Osteoblast (primary cell): ENCODE measurements around the gene AKAP5. TPM values are rescaled to one million over a fixed set of nuclear protein-coding genes. Genes with fewer than 3 reads are reported as not detected.

Experiments
- DNase-seq: peaks from one replicate; pipeline ENCODE4 v3.0.0; 2011; ENCODE audit warnings: low spot score, mixed read lengths; ENCODE audit not compliant: insufficient read length; ENCODE audit errors: missing footprints
- H2AFZ ChIP-seq: 2 replicates; pipeline ENCODE4 v1.6.0; 2011; ENCODE audit warnings: mild to moderate bottlenecking, low read length
- H3K27ac ChIP-seq: 2 replicates; pipeline ENCODE4 v1.5.1; 2011; ENCODE audit warnings: mild to moderate bottlenecking, low read depth, low read length, moderate library complexity
- H3K27me3 ChIP-seq: 2 replicates; pipeline ENCODE4 v1.6.0; 2012; ENCODE audit warnings: mild to moderate bottlenecking, control low read depth, inconsistent platforms, low read length, moderate library complexity; ENCODE audit not compliant: insufficient read depth
- H3K36me3 ChIP-seq: 2 replicates; pipeline ENCODE4 v1.5.1; 2011; ENCODE audit warnings: mild to moderate bottlenecking, low read length, control low read depth, moderate library complexity; ENCODE audit not compliant: insufficient read depth
- H3K4me1 ChIP-seq: 2 replicates; pipeline ENCODE4 v1.5.1; 2011; ENCODE audit warnings: mild to moderate bottlenecking, low read length, control low read depth, moderate library complexity; ENCODE audit not compliant: insufficient read depth
- H3K4me2 ChIP-seq: 2 replicates; pipeline ENCODE4 v1.6.0; 2011; ENCODE audit warnings: mild to moderate bottlenecking, low read length; ENCODE audit not compliant: insufficient read depth
- H3K4me3 ChIP-seq: fragments of 200-600 bp; sonication (generic); 3 replicates; pipeline ENCODE4 v1.5.1; 2012; ENCODE audit warnings: mild to moderate bottlenecking, low read length, inconsistent platforms; ENCODE audit not compliant: insufficient read depth
- H3K79me2 ChIP-seq: 2 replicates; pipeline ENCODE4 v1.6.0; 2012; ENCODE audit warnings: mild to moderate bottlenecking, low read length, control low read depth, inconsistent platforms; ENCODE audit not compliant: insufficient read depth
- H3K9me3 ChIP-seq: 2 replicates; pipeline ENCODE4 v1.5.1; 2011; ENCODE audit warnings: low read depth, low read length, control low read depth
- H4K20me1 ChIP-seq: 2 replicates; pipeline ENCODE4 v1.6.0; 2012; ENCODE audit warnings: mild to moderate bottlenecking, low read length, control low read depth; ENCODE audit not compliant: insufficient read depth
- CTCF ChIP-seq: IDR thresholded peaks from 2 replicates; pipeline ENCODE4 v1.5.1; 2011; ENCODE audit warnings: mild to moderate bottlenecking, low read depth, low read length, moderate library complexity; ENCODE audit errors: extremely low read depth
- total RNA-seq: library from RNA; depleted of rRNA; stranded (reverse); fragments of >200 nt; gene quantifications from 2 replicates; pipeline ENCODE4 v1.2.3, GENCODE V29; 2012

Gene AKAP5
- total RNA-seq, 1 donor, result 1.1 TPM

- Histone ChIP-seq H3K27me3 (no peaks in the 10 kb centered on the region), H4K20me1 (no peaks in the 10 kb centered on the region), H3K4me2 (peak overlapping the region; percentile 97), H3K4me3 (peak overlapping the region; percentile 82), H3K9me3 (no peaks in the 10 kb centered on the region), H2AFZ (peak overlapping the region; percentile 33), H3K4me1 (peaks cover 10% of the 10 kb centered on the region), H3K36me3 (peaks cover 5% of the 10 kb centered on the region), H3K27ac (no peak overlapping the region), H3K79me2 (no peaks in the 10 kb centered on the region)
- DNase-seq, result no peak
- TF ChIP-seq CTCF, result no peak
Measured at GRCh38 chr14:64464651-64465050, 648 bp upstream of the AKAP5 start.

GRCh38 chr14:64465831-64466554 is 694 bp downstream of the AKAP5 start:
- peak overlapping the region; percentile 82 for H2AFZ ChIP-seq
- no peaks in the 10 kb centered on the region for H4K20me1 ChIP-seq
- H3K27me3 ChIP-seq, result no peaks in the 10 kb centered on the region
- peak overlapping the region; percentile 82 for H3K4me3 ChIP-seq
- H3K4me1 ChIP-seq, result peaks cover 10% of the 10 kb centered on the region
- peak overlapping the region; percentile 97 for H3K4me2 ChIP-seq
- H3K79me2 ChIP-seq, result no peaks in the 10 kb centered on the region
- no peak overlapping the region for H3K27ac ChIP-seq
- no peaks in the 10 kb centered on the region for H3K9me3 ChIP-seq
- no peaks in the 10 kb centered on the region for H3K36me3 ChIP-seq
- TF ChIP-seq CTCF, result peak; percentile 43
- DNase-seq, result peak; percentile 88

GRCh38 chr14:64467101-64467500 is 1.8 kb downstream of the AKAP5 start:
- Histone ChIP-seq H3K27ac (no peak overlapping the region), H3K36me3 (no peaks in the 10 kb centered on the region), H4K20me1 (no peaks in the 10 kb centered on the region), H3K9me3 (no peaks in the 10 kb centered on the region), H2AFZ (no peak overlapping the region), H3K79me2 (no peaks in the 10 kb centered on the region), H3K4me2 (no peak overlapping the region), H3K4me3 (no peak overlapping the region), H3K27me3 (no peaks in the 10 kb centered on the region), H3K4me1 (peaks cover 10% of the 10 kb centered on the region)
- DNase-seq, result no peak
- TF ChIP-seq CTCF, result no peak

GRCh38 chr14:64467566-64467965 is 2.3 kb downstream of the AKAP5 start:
- no peaks in the 10 kb centered on the region for H3K9me3 ChIP-seq
- H3K36me3 ChIP-seq, result no peaks in the 10 kb centered on the region
- no peak for TF ChIP-seq CTCF
- no peak overlapping the region for H3K4me3 ChIP-seq
- no peaks in the 10 kb centered on the region for H3K79me2 ChIP-seq
- H3K4me2 ChIP-seq, result no peak overlapping the region
- H3K4me1 ChIP-seq, result peaks cover 10% of the 10 kb centered on the region
- H2AFZ ChIP-seq, result no peak overlapping the region
- H3K27ac ChIP-seq, result no peak overlapping the region
- DNase-seq, result no peak
- no peaks in the 10 kb centered on the region for H4K20me1 ChIP-seq
- H3K27me3 ChIP-seq, result no peaks in the 10 kb centered on the region
